Measurements from ENCODE around the gene FAM20A.
"Not testable (repeated sequence)": the region's sequence is repeated elsewhere in the genome, so short reads cannot be mapped to it uniquely, and the experiment has no call there.

FAM20A gene

GRCh38 chr17:68564415-68565111, 36.6 kb downstream of the FAM20A start:
- no peak for DNase-seq

DNA sequence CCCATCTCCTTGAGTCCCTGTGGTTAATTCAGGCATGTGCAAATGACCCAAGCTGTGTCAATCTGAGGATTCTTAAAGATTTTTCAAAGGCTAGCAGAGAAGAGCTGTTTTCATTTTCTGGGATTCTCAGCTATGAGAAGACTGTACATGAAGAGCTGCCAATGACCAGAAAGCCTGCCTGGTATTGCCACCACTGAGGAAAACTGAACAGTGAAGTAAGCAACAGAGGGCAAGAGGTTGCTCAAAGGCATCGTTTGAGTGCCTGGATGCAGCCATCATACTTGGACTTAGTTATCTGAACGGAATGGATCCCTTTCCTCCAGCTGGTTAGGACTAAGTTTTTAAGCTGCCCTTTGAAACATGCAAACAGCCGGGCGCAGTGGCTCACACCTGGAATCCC, 38.4 kb downstream of the FAM20A start:
- no peak for DNase-seq

DNA sequence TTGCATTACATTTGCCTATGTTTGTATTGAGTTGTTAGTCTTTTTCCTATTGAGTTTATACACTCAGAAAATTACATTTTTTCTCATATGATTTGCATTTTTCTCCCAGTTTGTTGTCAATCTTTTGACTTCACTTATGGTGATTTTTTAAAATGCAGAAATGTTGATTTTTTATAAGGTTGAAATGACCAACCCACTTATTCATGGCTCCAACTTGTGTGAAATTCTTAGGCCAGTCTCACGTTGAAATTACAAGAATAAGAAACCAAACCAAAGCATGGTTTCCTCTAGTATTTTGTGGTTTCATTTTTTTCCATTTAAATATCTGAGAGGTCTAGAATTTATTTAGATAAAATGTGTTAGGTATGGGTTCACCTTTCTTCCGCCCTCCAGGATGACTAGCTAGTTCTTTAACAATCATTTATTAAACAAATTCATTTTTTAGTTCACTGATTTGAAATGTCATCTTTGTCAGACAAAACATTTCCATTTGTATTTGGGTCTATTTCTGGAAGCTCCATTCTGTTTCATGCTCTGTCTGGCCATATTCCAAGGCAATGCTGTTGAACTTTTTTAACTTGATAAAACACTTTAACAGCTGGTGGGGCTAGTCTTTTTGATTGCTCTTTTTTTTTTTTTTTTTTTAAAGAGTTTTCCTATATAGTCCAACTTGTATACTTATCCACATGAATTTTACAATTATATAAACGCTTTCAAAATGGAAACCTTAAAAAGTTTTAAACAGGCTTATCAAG, 40.0 kb downstream of the FAM20A start:
- DNase-seq: no peak

- DNase-seq: no peak
Observed at GRCh38 chr17:68559316-68559715, 41.9 kb downstream of the FAM20A start.

GRCh38 chr17:68556551-68556950, 44.6 kb downstream of the FAM20A start:
- no peak for DNase-seq

GRCh38 chr17:68544111-68544915, 56.9 kb downstream of the FAM20A start:
- no peak for DNase-seq

DNA sequence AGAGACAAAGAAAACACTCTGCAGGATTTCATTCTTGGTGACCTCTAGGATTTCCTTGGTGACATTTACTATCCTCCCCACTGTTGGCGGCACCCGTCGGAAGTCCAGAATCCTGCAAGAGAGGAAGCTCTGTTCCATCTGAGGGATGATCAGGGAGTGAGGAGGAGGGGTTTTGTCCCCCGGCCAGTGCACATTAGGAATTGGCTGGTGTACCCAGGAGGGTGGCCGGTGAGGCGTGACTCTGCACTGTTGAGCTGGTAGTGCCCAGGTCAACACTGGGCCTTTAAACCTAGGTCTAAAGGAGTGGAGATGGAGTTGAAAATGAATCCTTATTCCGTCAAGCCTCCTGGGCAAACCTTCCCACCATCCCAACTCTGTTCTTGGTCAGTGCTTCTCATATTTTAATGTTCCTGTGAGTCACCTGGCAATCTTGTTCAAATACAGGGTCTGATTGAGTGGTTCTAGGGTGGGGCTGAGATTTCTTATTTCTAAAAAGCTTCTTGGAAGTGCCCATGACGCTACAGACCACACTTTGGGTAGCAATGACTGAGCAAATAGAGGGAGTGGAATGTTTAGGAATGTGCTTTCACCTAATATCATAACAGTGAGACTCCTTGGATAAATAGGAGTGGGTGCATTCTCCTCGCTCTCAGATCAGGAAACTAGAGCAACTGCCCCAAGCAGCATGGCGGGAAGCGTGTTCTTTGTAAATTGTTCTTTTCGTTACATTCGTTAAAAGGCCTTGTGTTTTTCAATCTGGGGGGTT, 58.3 kb downstream of the FAM20A start:
- no peak for DNase-seq

GRCh38 chr17:68541816-68542215, 59.4 kb downstream of the FAM20A start:
- DNase-seq: no peak

DNA sequence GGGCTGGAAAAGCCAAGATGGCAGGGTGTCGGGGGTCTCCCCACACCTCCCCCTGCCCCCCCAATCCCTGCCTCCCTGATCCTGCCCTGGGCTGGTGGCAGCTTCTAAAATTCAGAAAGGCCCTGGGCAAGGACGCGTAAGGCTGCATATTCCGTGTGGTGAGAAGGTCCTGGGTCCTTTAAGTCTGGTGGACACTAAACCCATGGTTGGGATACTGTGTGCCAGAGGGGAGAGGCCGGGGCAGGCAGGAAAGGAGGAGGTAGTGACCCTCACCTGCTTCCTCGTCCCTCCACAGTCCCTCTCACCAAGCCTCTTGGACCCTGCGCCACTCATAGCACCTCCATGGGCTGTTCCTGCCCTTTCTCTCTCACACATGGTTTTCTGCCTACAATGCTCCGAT, 60.2 kb downstream of the FAM20A start:
- DNase-seq: no peak

- DNase-seq: no peak
Observed at GRCh38 chr17:68539548-68540467, 61.4 kb downstream of the FAM20A start.

DNA sequence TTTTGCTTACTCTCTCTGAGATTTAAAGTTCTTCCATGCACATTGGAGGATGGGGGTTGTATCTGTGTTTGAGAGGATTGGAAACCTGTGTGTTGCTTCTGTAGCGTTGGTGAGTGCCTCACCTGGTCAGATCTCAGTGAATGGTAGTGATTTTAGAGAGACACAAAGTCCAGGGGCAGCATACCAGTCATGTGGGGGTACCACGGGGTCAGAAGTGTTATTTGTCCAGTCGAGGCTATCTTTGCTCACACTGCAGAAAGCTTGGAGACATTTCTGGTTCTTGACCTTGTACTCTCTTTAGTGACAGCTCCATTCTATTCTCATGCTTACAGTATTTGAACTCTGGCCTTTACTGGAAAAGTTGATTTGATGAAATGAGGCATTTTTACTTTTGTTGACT, 65.2 kb downstream of the FAM20A start:
- DNase-seq: no peak

DNA sequence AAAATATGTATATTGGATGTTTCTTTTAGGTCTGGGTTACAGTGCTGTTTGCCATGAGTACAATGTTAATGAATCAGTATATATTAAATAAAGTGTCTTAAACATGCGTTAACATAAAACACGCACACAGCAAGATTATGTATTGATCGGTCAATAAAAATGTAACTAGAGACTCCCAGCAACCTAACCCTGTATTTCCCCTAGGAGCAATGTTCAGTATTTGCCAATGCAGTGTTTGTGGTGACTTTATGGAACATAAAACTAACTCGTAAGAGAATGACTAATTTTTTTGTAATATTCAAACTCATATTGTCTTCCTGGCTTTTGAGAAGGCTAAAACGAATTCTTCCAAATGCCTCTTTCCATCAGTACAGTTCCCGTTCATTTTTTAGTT, 66.5 kb downstream of the FAM20A start:
- DNase-seq: no peak

GRCh38 chr17:68533887-68534694, 67.1 kb downstream of the FAM20A start:
- DNase-seq: no peak

GRCh38 chr17:68532826-68533225, 68.3 kb downstream of the FAM20A start:
- no peak for DNase-seq

DNA sequence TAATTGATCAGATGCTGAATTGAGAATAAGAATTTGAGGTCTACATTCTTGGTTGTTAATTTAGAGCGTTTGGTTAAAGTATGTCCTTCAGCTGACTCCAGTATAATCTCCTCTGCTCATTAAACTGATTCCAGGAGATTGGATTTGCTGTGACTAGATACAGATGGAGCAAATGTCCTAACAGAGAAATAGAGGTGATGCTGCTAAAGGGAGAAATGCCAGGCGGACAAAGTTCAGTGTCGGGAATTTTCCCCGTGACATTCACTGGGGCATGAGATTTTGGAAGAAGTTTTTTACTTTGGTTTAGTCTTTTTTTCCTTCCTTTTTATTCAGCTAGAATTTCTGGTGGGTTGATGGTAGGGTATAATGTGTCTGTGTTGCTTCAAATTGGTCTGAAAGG, 69.9 kb downstream of the FAM20A start:
- no peak for DNase-seq

DNA sequence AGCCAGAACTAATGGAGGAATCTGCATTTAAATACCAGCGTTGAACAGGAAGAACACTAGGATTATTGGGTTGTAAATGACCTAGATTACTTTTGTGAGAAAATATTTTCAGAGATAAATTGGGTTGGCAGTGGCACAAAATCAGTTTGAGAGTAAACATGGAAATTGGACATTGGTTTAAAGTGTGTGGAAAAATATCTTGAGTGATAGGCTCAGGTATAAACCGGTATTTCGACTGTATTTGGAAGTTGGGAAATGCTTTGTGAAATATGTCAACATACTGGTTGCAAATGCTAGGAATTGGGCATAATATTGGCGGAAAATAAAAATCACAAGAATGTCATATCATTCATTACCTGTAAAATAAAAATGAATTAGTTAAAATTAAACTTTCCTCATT, 73.9 kb downstream of the FAM20A start:
- no peak for DNase-seq

- DNase-seq: no peak
Observed at GRCh38 chr17:68526548-68526947, 74.6 kb downstream of the FAM20A start.

- DNase-seq: no peak
Observed at GRCh38 chr17:68522266-68522665, 78.9 kb downstream of the FAM20A start.

DNA sequence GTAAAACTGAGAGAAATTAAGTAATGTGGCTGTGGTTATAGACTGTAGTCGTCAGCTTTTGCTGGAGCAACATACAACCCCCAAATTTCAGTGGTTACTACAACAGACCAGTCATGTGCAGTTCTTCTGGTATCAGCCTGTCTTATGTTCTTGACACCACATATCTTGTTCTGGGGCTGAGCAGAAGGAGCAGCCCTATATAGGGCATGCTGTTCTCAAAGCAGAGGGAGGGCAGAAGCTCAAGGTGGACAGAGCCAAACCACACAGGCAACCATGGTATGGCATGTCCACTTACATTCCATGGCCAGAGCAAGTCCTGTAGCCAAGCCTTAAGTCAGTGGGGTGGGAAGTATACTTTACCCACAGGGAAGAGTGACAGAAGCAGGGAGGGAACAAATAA, 81.3 kb downstream of the FAM20A start:
- no peak for DNase-seq

DNA sequence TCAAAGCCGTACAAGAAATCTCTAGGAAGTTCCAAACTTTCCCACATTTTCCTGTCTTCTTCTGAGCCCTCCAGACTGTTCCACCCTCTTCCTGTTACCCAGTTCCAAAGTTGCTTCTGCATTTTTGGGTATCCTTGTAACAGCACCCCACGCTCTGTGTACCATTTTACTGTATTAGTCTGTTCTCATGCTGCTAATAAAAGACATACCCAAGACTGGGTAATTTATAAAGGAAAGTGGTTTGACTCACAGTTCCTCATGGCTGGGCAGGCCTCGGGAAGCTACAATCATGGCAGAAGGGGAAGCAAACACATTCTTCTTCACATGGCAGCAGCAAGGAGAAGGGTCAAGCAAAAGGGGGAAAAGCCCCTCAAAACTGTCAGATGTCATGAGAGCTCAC, 82.1 kb downstream of the FAM20A start:
- DNase-seq: not testable (repeated sequence)

Data from activated gamma-delta T cell (primary cell).